SHP77 treated with DMSO at 0.1 percent for 48 hours (cell line): ENCODE data around the gene CHN1.

Source experiments
- DNase-seq: peaks from one replicate; lab custom pipeline; 2025; lab: John Stamatoyannopoulos, UW

CHN1 gene

GRCh38 chr2:175010848-175011254 lies 5.7 kb upstream of the CHN1 start:
- peak; percentile 50 for DNase-seq

- DNase-seq, result no peak
These were observed 4.9 kb upstream of the CHN1 start for GRCh38 chr2:175009917-175010621.

- no peak for DNase-seq
These were observed 3.8 kb upstream of the CHN1 start for GRCh38 chr2:175008801-175009495.

- DNase-seq, result no peak
These were observed 2.8 kb upstream of the CHN1 start for GRCh38 chr2:175008009-175008408.

GRCh38 chr2:175007510-175007909 lies 2.3 kb upstream of the CHN1 start:
- no peak for DNase-seq

- DNase-seq, result no peak
These were observed 1.1 kb upstream of the CHN1 start for GRCh38 chr2:175006281-175006680.

GRCh38 chr2:175005733-175006264 lies 618 bp upstream of the CHN1 start:
- DNase-seq, result no peak

GRCh38 chr2:175004730-175004979 lies 526 bp downstream of the CHN1 start:
- DNase-seq, result no peak

GRCh38 chr2:175003875-175004729 lies 1.1 kb downstream of the CHN1 start:
- no peak for DNase-seq

- no peak for DNase-seq
These were observed 2.5 kb downstream of the CHN1 start for GRCh38 chr2:175002547-175003274.

GRCh38 chr2:175001566-175001965 lies 3.6 kb downstream of the CHN1 start:
- no peak for DNase-seq

- DNase-seq, result no peak
These were observed 8.1 kb downstream of the CHN1 start for GRCh38 chr2:174997110-174997509.

- DNase-seq, result no peak
These were observed 8.6 kb downstream of the CHN1 start for GRCh38 chr2:174996622-174997021.

- DNase-seq, result no peak
These were observed 10.8 kb downstream of the CHN1 start for GRCh38 chr2:174994381-174994780.

GRCh38 chr2:174992886-174993285 lies 12.3 kb downstream of the CHN1 start:
- no peak for DNase-seq

GRCh38 chr2:174985614-174986013 lies 19.6 kb downstream of the CHN1 start:
- DNase-seq, result no peak

GRCh38 chr2:174984561-174984960 lies 20.6 kb downstream of the CHN1 start:
- no peak for DNase-seq

- no peak for DNase-seq
These were observed 23.9 kb downstream of the CHN1 start for GRCh38 chr2:174981331-174981730.

- DNase-seq, result no peak
These were observed 25.2 kb downstream of the CHN1 start for GRCh38 chr2:174979996-174980395.

GRCh38 chr2:174977364-174977763 lies 27.8 kb downstream of the CHN1 start:
- DNase-seq, result no peak

GRCh38 chr2:174974131-174974530 lies 31.1 kb downstream of the CHN1 start:
- no peak for DNase-seq

- DNase-seq, result no peak
These were observed 32.3 kb downstream of the CHN1 start for GRCh38 chr2:174972924-174973323.
